Stimulated activated memory B cell treated with anti-CD40 and anti-IgM and Interleukin-4, amounts not matched to agents 10 μg/mL and 1 μg/mL and 100 μg/mL, for 72 hours (primary cell): ENCODE measurements around the gene CD2AP.
"Not testable (repeated sequence)": the region's sequence is repeated elsewhere in the genome, so short reads cannot be mapped to it uniquely, and the experiment has no call there.

Experiments
- ATAC-seq: fragments of 150-1000 bp; cut with Tn5 transposase; 2 replicates; pipeline ENCODE4 v1.10.0; 2021
- H3K27ac Mint-ChIP-seq: one replicate; pipeline ENCODE4 v1.8.0; 2022; ENCODE audit warnings: mild to moderate bottlenecking, mixed read lengths
- H3K27me3 Mint-ChIP-seq: one replicate; pipeline ENCODE4 v1.8.0; 2022; ENCODE audit warnings: mixed read lengths
- H3K36me3 Mint-ChIP-seq: one replicate; pipeline ENCODE4 v1.8.0; 2022; ENCODE audit warnings: mixed read lengths
- H3K4me1 Mint-ChIP-seq: one replicate; pipeline ENCODE4 v1.8.0; 2022; ENCODE audit warnings: mixed read lengths
- H3K4me3 Mint-ChIP-seq: one replicate; pipeline ENCODE4 v1.8.0; 2022; ENCODE audit warnings: mild to moderate bottlenecking, moderate library complexity, mixed read lengths
- H3K9me3 Mint-ChIP-seq: one replicate; pipeline ENCODE4 v1.8.0; 2022; ENCODE audit warnings: mixed read lengths

The CD2AP gene

DNA sequence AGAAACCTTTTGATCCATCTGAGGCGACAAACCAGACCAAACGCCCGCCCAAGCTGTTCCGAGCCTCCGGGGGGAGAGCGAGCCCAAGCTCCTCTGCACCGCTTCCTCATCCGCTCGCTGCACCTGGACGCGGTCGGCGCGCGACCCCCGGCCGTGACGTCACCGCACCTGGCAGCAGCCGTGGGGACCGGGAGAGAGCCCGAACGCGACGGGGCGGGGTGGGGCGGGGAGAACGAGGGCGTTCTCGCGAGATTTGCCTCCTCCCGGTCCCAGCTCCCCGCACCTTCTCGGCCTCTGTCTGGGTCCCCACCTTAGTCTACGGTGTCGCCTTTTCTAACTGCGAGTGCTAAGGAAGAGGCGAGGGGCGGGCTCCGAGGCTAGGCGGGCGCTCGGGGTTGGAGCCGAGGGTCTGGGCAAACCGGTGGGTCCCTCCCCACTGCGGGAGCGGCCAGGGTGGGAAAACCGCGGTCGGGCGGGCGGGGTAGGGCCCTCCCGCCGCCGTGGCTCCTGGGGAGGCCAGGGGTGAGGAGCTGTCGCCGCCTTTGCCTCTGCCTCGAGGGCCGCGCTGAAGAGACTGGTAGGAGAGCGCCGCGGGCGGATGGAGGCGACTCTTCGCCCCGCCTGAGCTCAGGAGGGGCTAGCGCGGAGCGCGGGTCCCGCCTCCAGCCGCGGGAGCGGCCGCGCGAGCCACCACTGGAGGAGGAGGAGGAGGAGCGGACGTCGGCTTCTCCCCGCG, at the start of gene CD2AP:
Gene CD2AP, plus strand, starts transcription at position 293 of the 736 bp plus-strand sequence. CDS start 456 bp downstream, outside the sequence.
- ATAC-seq: peak; percentile 96
- no peaks in the 10 kb centered on the region for H3K9me3 Mint-ChIP-seq
- H3K4me1 Mint-ChIP-seq: peaks cover 44% of the 10 kb centered on the region
- no peaks in the 10 kb centered on the region for H3K36me3 Mint-ChIP-seq
- H3K4me3 Mint-ChIP-seq: peak within 1 kb of the TSS; percentile 97
- peak within 1 kb of the TSS; percentile 92 for H3K27ac Mint-ChIP-seq
- H3K27me3 Mint-ChIP-seq: no peaks in the 10 kb centered on the region

GRCh38 chr6:47428288-47428687, 49.3 kb upstream of the CD2AP start:
- peaks cover 2% of the 10 kb centered on the region for H3K27me3 Mint-ChIP-seq
- no peaks in the 10 kb centered on the region for H3K4me1 Mint-ChIP-seq
- H3K27ac Mint-ChIP-seq: no peak overlapping the region
- no peak overlapping the region for H3K4me3 Mint-ChIP-seq
- H3K36me3 Mint-ChIP-seq: peaks cover 7% of the 10 kb centered on the region
- ATAC-seq: no peak
- peaks cover 16% of the 10 kb centered on the region for H3K9me3 Mint-ChIP-seq

DNA sequence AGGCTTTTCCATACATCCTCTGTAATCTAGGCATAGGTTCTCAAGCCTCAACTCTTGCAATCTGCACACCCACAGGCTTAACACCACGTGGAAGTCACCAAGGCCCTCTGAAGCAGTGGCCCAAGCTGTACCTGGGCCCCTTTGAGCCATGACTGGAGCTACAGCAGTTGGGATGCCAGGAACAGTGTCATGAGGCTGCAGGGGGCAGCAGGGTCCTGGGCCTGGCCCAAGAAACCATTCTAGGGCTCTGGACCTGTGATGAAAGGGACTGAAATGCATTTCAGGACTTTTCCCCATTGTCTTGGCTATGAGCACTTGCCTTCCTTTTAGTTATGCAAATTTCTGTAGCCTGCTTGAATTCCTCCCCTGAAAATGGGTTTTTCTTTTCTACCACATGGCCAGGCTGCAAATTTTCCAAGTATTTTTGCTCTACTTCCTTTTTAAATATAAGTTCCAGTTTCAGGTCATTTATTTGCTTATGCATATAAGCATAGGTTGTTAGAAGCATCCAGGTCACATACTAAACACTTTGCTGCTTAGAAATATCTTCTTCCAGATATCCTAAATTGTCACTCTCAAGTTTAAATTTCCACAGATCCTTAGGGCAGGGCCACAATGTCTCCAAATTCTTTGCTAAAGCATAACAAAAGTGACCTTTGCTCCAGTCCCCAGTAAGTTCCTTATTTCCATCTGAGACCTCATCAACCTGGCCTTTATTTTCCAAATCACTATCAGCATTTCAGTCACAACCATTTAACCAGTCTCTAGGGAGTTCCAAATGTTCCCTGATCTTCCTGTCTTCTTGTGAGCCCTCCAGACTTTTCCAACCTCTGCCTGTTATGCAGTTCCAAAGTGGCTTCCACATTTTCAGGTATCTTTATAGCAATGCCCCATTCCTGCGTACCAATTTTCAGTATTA, 48.6 kb upstream of the CD2AP start:
- Mint-ChIP-seq H3K4me1 (no peaks in the 10 kb centered on the region), H3K9me3 (peaks cover 16% of the 10 kb centered on the region), H3K27me3 (peaks cover 9% of the 10 kb centered on the region), H3K36me3 (peaks cover 7% of the 10 kb centered on the region), H3K4me3 (no peak overlapping the region), H3K27ac (no peak overlapping the region)
- no peak for ATAC-seq

DNA sequence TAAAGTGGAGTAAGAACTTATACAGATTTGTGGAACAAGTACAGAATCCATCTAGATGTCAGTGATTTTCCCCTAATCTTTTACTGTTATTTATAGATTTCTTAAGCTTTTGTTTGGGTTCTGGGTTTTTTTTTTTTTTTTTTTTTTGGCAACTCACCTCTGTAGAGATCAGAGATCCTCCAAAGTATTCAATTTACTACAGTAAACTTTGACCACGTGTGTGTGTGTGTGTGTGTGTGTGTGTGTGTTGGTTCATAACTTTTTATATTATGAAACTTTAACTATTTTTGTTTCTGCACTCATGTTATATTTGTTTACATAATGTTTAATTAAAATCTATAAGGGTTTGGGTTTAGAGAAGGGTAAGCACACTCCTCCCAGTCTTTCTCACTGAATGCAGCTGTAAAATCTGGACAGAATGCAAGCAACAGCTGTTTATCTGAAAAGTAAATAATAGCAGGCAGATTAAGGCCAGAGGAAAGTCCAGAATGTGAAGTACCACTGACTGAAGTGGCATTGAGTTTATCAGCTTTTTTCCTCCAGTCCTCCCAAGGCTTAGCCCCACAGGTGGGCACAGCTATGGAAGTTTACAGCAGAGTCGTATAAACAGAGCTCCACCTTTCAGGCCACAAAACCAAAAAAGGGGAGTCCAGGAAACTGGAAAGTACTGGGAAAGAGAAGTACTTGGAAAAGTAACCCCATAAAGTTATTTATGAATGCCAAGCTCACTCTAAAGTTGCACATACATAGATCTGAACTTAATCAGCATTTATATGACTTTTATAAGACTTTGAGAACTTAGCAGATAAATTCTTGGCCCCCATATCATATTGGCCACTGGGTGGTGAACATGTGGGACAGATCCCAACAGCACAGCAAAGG, 43.0 kb upstream of the CD2AP start:
- Mint-ChIP-seq H3K9me3 (peaks cover 8% of the 10 kb centered on the region), H3K4me3 (no peak overlapping the region), H3K27me3 (peaks cover 19% of the 10 kb centered on the region), H3K4me1 (peaks cover 31% of the 10 kb centered on the region), H3K36me3 (peaks cover 7% of the 10 kb centered on the region), H3K27ac (no peak overlapping the region)
- no peak for ATAC-seq

- Mint-ChIP-seq H3K4me1 (peaks cover 38% of the 10 kb centered on the region), H3K36me3 (peaks cover 7% of the 10 kb centered on the region), H3K27ac (no peak overlapping the region), H3K27me3 (peaks cover 19% of the 10 kb centered on the region), H3K4me3 (no peak overlapping the region), H3K9me3 (peaks cover 4% of the 10 kb centered on the region)
- no peak for ATAC-seq
These were observed 42.4 kb upstream of the CD2AP start for GRCh38 chr6:47435254-47435612.

DNA sequence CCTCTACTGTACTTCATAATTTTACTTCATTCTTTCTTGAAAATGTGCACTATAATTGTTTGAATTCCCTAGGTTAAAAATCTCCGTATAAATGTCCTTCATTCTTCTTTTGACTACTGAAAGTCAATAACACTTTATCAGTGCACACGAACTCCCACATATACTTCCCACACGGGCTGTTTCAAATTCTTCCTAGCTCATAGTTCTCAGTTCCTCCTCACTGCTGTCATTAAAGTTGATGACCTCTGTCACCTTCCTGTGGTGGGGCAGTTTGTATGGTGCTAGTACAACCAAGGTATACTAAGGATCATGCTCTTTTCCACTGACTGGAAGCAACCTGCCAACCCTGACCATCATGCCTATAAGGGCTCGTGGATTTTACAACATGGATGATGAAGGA, 40.0 kb upstream of the CD2AP start:
- no peak overlapping the region for H3K4me3 Mint-ChIP-seq

GRCh38 chr6:47438481-47439347, 38.9 kb upstream of the CD2AP start:
- peak overlapping the region; percentile 23 for H3K4me3 Mint-ChIP-seq

More for the DNA sequence above, 40.0 kb upstream of the CD2AP start:
- peaks cover 25% of the 10 kb centered on the region for H3K27me3 Mint-ChIP-seq
- no peaks in the 10 kb centered on the region for H3K36me3 Mint-ChIP-seq
- H3K27ac Mint-ChIP-seq: no peak overlapping the region
- H3K9me3 Mint-ChIP-seq: no peaks in the 10 kb centered on the region
- peak; percentile 86 for ATAC-seq
- peaks cover 49% of the 10 kb centered on the region for H3K4me1 Mint-ChIP-seq

GRCh38 chr6:47439348-47439668, 38.3 kb upstream of the CD2AP start:
- ATAC-seq: peak; percentile 53
- peaks cover 49% of the 10 kb centered on the region for H3K4me1 Mint-ChIP-seq
- H3K9me3 Mint-ChIP-seq: no peaks in the 10 kb centered on the region
- no peak overlapping the region for H3K27ac Mint-ChIP-seq
- H3K36me3 Mint-ChIP-seq: no peaks in the 10 kb centered on the region
- H3K4me3 Mint-ChIP-seq: peak overlapping the region; percentile 23
- peaks cover 19% of the 10 kb centered on the region for H3K27me3 Mint-ChIP-seq

More at GRCh38 chr6:47438481-47439347, 38.9 kb upstream of the CD2AP start:
- peak; percentile 92 for ATAC-seq
- Mint-ChIP-seq H3K36me3 (no peaks in the 10 kb centered on the region), H3K27me3 (peaks cover 22% of the 10 kb centered on the region), H3K27ac (no peak overlapping the region), H3K4me1 (peaks cover 49% of the 10 kb centered on the region), H3K9me3 (no peaks in the 10 kb centered on the region)

DNA sequence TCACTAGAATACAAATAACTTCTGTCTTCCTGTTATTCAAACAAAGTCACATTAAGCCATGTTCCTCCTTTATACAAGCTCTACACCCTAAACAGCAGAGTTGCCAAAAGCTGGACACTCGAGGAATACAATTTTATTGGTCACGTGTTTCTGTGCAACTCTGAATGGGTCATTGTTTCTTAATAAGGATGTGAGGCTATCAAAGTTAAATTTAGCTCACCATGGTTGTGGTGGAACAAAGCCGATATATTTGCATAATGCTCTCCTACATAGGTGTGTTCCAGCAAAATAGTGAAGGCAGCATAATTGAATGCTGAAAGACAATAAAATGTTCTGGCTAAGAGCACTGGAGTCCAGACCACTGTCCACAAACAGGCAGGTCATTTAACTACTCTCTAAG, 36.9 kb upstream of the CD2AP start:
- ATAC-seq: peak; percentile 64
- no peaks in the 10 kb centered on the region for H3K36me3 Mint-ChIP-seq
- H3K27ac Mint-ChIP-seq: no peak overlapping the region
- H3K4me3 Mint-ChIP-seq: no peak overlapping the region
- peaks cover 14% of the 10 kb centered on the region for H3K27me3 Mint-ChIP-seq
- no peaks in the 10 kb centered on the region for H3K9me3 Mint-ChIP-seq
- H3K4me1 Mint-ChIP-seq: peaks cover 49% of the 10 kb centered on the region

DNA sequence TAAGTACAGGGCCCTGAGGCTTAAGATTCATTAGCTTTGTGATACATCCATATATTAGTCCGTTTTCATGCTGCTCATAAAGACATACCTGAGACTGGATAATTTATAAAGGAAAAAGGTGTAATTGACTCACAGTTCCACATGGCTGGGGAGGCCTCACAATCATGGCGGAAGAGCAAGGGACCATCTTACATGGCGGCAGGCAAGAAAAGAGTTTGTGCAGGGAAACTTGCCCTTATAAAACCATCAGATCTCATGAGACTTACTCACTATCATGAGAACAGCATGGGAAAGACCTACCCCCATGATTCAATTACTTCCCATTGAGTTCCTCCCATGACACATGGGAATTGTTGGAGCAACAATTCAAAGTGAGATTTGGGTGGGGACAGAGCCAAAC, 32.6 kb upstream of the CD2AP start:
- H3K4me1 Mint-ChIP-seq: peaks cover 14% of the 10 kb centered on the region

GRCh38 chr6:47446669-47447330, 30.8 kb upstream of the CD2AP start:
- Mint-ChIP-seq H3K4me3 (no peak overlapping the region), H3K9me3 (no peaks in the 10 kb centered on the region), H3K27me3 (peaks cover 9% of the 10 kb centered on the region), H3K36me3 (no peaks in the 10 kb centered on the region), H3K4me1 (no peaks in the 10 kb centered on the region), H3K27ac (no peak overlapping the region)
- no peak for ATAC-seq

More for the DNA sequence above, 32.6 kb upstream of the CD2AP start:
- not testable (repeated sequence) for H3K36me3 Mint-ChIP-seq, H3K27me3 Mint-ChIP-seq, H3K27ac Mint-ChIP-seq, H3K4me3 Mint-ChIP-seq, ATAC-seq, H3K9me3 Mint-ChIP-seq

- Mint-ChIP-seq H3K4me3 (no peak overlapping the region), H3K4me1 (no peaks in the 10 kb centered on the region), H3K36me3 (no peaks in the 10 kb centered on the region), H3K9me3 (no peaks in the 10 kb centered on the region), H3K27ac (no peak overlapping the region), H3K27me3 (peaks cover 2% of the 10 kb centered on the region)
- ATAC-seq: no peak
These were observed 29.9 kb upstream of the CD2AP start for GRCh38 chr6:47447722-47448121.

GRCh38 chr6:47451162-47451561, 26.4 kb upstream of the CD2AP start:
- H3K27ac Mint-ChIP-seq: no peak overlapping the region
- H3K27me3 Mint-ChIP-seq: no peaks in the 10 kb centered on the region
- no peaks in the 10 kb centered on the region for H3K4me1 Mint-ChIP-seq
- H3K4me3 Mint-ChIP-seq: no peak overlapping the region
- ATAC-seq: no peak
- H3K9me3 Mint-ChIP-seq: no peaks in the 10 kb centered on the region
- no peaks in the 10 kb centered on the region for H3K36me3 Mint-ChIP-seq

DNA sequence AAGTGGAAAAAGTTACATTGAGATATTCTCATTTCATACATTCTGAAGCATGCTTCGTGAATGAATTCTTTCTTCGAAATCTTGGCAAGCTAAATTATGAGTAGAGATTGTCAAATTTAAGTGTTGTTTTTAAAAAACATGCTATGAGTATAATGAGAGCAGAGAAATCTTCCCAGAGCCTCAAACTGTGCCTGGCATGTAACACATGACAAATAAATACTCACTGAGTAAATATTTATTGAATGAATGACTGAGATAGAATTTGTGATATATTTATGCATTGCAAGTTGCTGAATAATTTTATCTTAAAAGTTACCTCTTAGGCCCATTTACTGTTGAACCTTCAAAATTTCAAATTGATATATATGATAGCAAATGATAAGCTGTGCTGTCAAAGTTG, 24.7 kb upstream of the CD2AP start:
- ATAC-seq: no peak
- no peaks in the 10 kb centered on the region for H3K9me3 Mint-ChIP-seq
- H3K27me3 Mint-ChIP-seq: no peaks in the 10 kb centered on the region
- no peak overlapping the region for H3K4me3 Mint-ChIP-seq
- H3K36me3 Mint-ChIP-seq: no peaks in the 10 kb centered on the region
- no peak overlapping the region for H3K27ac Mint-ChIP-seq
- no peaks in the 10 kb centered on the region for H3K4me1 Mint-ChIP-seq
